ENCODE results near the gene SGK2. TPM values are rescaled to one million over a fixed set of nuclear protein-coding genes. Genes with fewer than 3 reads are reported as not detected.

SGK2 gene
- total RNA-seq, 2 donors from 2014 or later: 0.57 to 1.7 TPM

DNA sequence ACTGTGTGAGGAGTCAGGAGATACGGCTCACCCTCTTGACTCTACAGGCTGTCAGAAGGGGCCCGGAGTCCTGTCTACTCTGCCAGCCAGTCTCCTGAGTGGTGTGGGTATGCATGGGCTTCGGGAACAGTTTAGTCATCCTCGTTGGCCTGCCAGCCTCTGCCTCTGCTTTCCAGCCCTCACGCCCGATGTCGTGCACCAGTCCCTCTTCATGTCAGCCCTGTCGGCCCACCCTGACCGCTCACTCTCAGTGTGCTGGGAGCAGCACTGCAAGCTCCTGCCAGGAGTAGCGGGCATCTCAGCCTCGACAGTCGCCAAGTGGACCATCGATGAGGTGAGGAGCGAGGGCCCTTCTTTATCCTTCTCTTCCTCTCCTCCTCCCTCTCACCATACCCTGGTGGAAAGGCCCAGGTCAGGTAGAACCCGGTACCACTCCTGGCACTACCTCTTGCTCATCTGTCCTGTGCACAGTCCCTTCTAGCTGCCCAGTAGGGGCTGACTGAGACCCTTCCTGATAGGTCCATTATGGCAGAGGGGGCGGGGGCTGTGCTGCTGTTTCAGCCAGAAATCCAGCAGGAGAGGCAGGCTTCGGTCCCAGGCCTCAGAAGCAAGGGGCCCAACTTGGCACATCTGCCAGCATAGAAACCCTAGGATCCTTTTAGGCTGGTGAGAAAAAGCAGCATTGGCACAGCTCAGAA is 18.7 kb upstream of the SGK2 start:
- Mint-ChIP-seq H3K27ac (no peak overlapping the region), H3K9me3 (no peaks in the 10 kb centered on the region), H3K4me1 (ENCODE audit: low read depth in 2 of 2) (no peaks in the 10 kb centered on the region), H3K36me3 (no peaks in the 10 kb centered on the region), H3K27me3 (no peaks in the 10 kb centered on the region), H3K4me3 (no peak overlapping the region)
- ATAC-seq (no peak), DNase-seq (ENCODE audit: low spot score) (no peak)

DNA sequence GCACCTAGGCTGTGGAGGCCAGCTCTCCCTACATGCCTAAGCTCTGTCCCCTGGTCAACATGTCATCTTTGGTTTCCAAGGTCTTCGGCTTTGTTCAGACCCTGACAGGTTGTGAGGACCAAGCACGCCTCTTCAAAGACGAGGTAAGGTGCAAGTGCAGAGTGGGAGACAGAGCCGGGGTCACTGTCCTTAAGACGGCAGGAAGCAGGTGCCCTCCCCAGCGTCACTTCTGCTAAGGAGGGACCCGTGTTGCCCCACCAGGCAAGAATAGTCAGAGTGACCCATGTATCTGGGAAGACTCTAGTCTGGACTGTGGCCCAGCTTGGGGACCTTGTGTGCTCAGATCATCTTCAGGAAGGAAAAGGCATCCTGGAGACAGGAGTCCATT is 18.2 kb upstream of the SGK2 start:
- Mint-ChIP-seq H3K4me3 (no peak overlapping the region), H3K27ac (no peak overlapping the region), H3K36me3 (no peaks in the 10 kb centered on the region), H3K4me1 (ENCODE audit: low read depth in 2 of 2) (no peaks in the 10 kb centered on the region), H3K9me3 (no peaks in the 10 kb centered on the region), H3K27me3 (no peaks in the 10 kb centered on the region)
- ATAC-seq (peak in 1 of 2 donors; percentile 40), DNase-seq (ENCODE audit: low spot score) (no peak)

DNA sequence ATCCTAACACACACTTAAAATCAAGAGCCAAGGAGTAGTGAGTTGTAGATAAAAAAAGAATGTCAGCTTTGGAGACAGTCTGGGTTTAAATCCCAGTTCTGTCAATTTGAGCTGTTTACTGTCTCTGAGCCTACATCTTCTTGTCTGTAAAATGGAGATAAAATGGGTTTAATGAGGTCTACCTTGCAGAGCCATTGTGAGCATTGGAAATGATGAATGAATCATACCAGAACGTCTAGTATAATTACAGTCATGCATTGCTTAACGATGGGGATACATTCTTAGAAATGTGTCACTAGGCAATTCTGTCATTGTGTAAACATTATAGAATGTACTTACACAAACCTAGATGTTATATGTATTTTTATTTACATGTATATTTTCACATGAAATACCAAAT is 17.6 kb upstream of the SGK2 start:
- Mint-ChIP-seq H3K9me3 (no peaks in the 10 kb centered on the region), H3K36me3 (no peaks in the 10 kb centered on the region), H3K4me1 (ENCODE audit: low read depth in 2 of 2) (no peaks in the 10 kb centered on the region), H3K27me3 (no peaks in the 10 kb centered on the region), H3K4me3 (no peak overlapping the region), H3K27ac (no peak overlapping the region)
- DNase-seq (ENCODE audit: low spot score) (no peak), ATAC-seq (no peak)

GRCh38 chr20:43542161-43542560 is 16.7 kb upstream of the SGK2 start:
- ATAC-seq (no peak), DNase-seq (ENCODE audit: low spot score) (no peak)
- Mint-ChIP-seq H3K4me3 (no peak overlapping the region), H3K36me3 (no peaks in the 10 kb centered on the region), H3K27me3 (no peaks in the 10 kb centered on the region), H3K9me3 (no peaks in the 10 kb centered on the region), H3K4me1 (ENCODE audit: low read depth in 2 of 2) (no peaks in the 10 kb centered on the region), H3K27ac (no peak overlapping the region)

DNA sequence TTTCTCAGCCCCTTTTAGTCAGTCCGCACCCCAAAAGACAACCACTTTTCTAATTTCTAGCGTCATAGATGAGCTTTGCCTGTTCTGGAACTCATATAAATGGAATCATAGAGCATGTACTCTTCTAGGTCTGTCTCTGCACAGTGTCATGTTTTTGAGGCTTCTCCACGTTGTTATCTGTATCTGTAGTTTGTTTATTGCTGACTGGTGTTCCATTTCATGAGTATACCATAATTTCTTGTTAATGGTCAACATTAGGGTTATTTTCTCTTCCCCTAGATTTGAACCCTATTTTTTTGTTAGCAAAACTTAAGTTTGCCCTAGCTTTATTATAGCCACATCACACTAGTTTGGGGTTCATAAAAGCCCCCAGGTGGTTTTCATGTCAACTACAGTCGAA is 16.2 kb upstream of the SGK2 start:
- ATAC-seq (no peak), DNase-seq (ENCODE audit: low spot score) (no peak)
- no peak overlapping the region for H3K4me3 Mint-ChIP-seq
- H3K27me3 Mint-ChIP-seq: no peaks in the 10 kb centered on the region
- no peaks in the 10 kb centered on the region for H3K4me1 Mint-ChIP-seq (ENCODE audit: low read depth in 2 of 2)
- no peaks in the 10 kb centered on the region for H3K36me3 Mint-ChIP-seq
- no peaks in the 10 kb centered on the region for H3K9me3 Mint-ChIP-seq
- no peak overlapping the region for H3K27ac Mint-ChIP-seq

DNA sequence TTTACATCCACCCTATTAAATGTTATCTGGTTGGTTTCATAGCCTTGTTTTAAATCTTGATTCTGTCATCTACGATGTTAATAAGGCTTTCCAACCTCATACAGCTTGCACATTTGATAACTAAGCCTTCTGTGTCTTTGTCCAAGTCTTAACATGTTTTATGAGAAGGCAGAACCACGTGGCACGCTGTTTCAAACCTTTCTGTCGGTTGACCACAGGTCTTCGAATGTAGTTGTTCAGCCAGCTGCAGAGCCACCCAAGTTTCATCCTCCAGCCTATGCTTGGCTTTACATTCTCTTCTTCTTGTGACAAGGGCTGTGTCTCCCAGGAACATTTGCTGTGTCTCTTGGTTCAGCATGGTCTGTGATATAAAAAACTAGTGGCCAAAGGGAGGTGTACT is 15.7 kb upstream of the SGK2 start:
- Mint-ChIP-seq H3K27ac (no peak overlapping the region), H3K4me1 (ENCODE audit: low read depth in 2 of 2) (no peaks in the 10 kb centered on the region), H3K4me3 (no peak overlapping the region), H3K9me3 (no peaks in the 10 kb centered on the region), H3K36me3 (no peaks in the 10 kb centered on the region), H3K27me3 (no peaks in the 10 kb centered on the region)
- ATAC-seq: no peak
- DNase-seq (ENCODE audit: low spot score): no peak

DNA sequence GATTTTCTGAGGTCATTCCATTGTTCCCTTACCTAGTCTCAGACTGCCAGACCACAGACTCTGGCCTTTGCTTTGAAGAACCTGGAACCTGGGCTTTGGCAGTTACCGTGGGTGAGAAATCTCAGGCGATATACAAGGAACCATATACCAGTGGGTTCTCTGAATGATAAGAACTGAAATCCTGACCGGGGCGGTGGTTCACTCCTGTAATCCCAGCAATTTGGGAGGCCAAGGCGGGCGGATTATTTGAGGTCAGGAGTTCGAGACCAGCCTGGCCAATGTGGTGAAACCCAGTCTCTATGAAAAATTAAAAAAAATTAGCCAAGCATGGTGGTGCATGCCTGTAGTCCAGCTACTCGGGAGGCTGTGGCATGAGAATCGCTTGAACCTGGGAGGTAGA is 14.3 kb upstream of the SGK2 start:
- Mint-ChIP-seq H3K27ac (no peak overlapping the region), H3K27me3 (no peaks in the 10 kb centered on the region), H3K4me1 (ENCODE audit: low read depth in 2 of 2) (no peaks in the 10 kb centered on the region), H3K9me3 (no peaks in the 10 kb centered on the region), H3K36me3 (no peaks in the 10 kb centered on the region), H3K4me3 (no peak overlapping the region)
- ATAC-seq (no peak), DNase-seq (ENCODE audit: low spot score) (no peak)

DNA sequence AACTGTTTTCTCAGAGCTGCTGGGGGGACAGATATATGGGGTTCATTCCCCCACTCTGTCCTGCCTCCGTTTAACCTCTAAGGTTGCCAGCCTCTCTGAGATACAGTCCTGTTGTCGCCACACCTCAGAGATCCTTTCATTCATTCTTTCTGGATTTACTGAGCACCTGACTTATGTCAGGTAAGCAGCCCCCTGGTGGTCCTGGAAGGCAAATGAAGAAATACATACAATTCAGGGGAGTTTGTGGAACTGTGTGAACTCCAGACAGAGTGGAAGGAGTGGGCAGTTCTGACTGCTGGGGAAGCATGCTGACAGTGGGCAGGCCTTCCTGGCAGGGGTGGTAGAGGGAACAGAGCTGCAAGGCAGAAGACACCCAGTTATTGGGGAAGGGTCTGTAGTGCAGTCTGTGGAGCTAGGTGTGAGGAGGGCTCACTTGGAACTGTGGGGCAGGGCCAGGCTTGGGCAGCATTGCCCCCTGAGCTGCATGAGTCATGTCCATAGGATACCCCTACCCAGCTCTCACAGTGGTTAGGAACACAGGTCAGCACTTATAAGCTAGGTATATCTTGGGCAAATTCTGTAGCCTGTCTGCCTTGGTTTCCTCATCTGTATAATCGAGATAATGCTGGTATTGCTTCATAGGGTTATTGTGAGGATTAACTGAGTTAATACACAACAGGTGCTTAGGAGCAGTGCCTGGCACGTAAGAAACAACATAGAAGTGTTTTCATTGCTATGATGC is 12.8 kb upstream of the SGK2 start:
- H3K27ac Mint-ChIP-seq: no peak overlapping the region
- no peak for DNase-seq (ENCODE audit: low spot score)
- no peaks in the 10 kb centered on the region for H3K4me1 Mint-ChIP-seq (ENCODE audit: low read depth in 2 of 2)
- H3K4me3 Mint-ChIP-seq: no peak overlapping the region
- H3K36me3 Mint-ChIP-seq: no peaks in the 10 kb centered on the region
- H3K9me3 Mint-ChIP-seq: no peaks in the 10 kb centered on the region
- ATAC-seq: no peak
- no peaks in the 10 kb centered on the region for H3K27me3 Mint-ChIP-seq

- Mint-ChIP-seq H3K27ac (no peak overlapping the region), H3K36me3 (no peaks in the 10 kb centered on the region), H3K4me1 (ENCODE audit: low read depth in 2 of 2) (no peaks in the 10 kb centered on the region), H3K27me3 (no peaks in the 10 kb centered on the region), H3K9me3 (no peaks in the 10 kb centered on the region), H3K4me3 (no peak overlapping the region)
- ATAC-seq: no peak
- DNase-seq (ENCODE audit: low spot score): no peak
These were observed 10.4 kb upstream of the SGK2 start for GRCh38 chr20:43548273-43548880.

DNA sequence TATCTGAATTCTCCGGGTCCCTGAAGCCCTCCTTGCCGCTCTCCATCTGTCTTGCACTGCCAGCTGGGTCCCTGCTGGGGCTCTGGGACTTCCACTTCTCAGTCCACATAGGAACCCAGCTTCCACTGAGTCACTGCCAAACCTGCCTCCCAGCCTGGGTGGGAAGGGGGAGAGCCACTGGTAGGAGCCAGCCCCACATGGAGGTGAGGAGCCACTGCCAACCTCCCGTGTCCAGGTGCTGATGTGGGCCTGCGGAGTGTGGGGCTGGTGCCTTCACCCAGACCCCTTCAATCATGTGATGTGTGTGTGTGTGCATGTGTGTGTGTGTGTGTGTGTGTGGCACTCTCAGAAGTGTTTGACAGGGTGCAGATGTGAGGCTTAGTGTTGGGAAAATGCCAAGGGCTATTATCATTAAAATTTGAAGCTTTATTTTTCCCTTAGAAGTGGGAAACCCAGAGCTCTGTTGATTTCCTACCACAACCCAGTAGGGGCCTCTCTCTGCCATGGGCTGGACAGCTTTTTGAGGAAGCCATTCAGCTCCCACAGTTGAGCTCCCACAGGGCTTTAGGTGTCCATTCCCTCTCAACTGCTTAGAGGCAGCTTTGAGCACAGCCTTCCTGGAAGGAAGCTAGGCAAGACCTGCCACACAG is 9.3 kb upstream of the SGK2 start:
- Mint-ChIP-seq H3K9me3 (no peaks in the 10 kb centered on the region), H3K27ac (no peak overlapping the region), H3K4me3 (no peak overlapping the region), H3K4me1 (ENCODE audit: low read depth in 2 of 2) (no peaks in the 10 kb centered on the region), H3K27me3 (no peaks in the 10 kb centered on the region), H3K36me3 (no peaks in the 10 kb centered on the region)
- no peak for DNase-seq (ENCODE audit: low spot score)
- ATAC-seq: no peak

DNA sequence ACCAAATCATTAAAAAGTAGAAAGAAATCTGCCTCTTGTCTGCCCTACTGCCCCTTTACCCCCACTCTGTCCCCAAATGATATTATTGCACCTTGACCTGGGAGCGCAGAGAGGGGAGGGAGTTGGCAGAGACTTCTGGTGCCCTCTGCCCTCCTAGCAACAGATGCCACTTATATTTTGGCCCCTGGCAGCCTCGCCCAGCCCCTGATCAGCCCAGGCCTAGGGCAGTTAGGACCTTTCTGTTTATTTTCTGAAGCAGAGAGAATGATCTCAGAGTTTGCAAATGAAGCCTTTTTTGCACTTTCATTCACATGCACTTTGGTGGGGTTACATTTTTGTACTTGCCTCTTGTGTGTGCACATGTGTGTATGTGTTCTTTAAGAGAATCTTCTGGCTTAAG is 8.4 kb upstream of the SGK2 start:
- H3K27me3 Mint-ChIP-seq: no peaks in the 10 kb centered on the region
- no peak for DNase-seq (ENCODE audit: low spot score)
- no peak for ATAC-seq
- H3K36me3 Mint-ChIP-seq: no peaks in the 10 kb centered on the region
- H3K4me3 Mint-ChIP-seq: no peak overlapping the region
- H3K4me1 Mint-ChIP-seq (ENCODE audit: low read depth in 2 of 2): no peaks in the 10 kb centered on the region
- no peaks in the 10 kb centered on the region for H3K9me3 Mint-ChIP-seq
- H3K27ac Mint-ChIP-seq: no peak overlapping the region

DNA sequence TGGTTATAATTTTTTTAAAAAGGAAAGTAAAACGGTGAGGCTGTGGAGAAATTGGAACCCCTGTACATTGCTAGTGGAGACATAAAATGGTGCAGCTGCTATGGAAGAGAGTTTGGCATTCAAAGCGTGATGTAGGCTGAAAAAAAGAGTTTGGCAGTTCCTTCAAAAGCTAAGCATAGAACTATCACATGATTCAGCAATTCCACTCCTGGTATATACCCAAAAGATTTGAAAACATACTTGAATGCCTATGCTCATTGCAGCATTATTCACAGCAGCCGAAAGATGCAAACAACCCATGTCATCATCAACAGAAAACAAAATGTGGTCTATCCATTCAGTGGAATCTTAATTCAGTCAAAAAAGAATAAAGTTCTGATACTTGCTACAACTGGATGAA is 4.5 kb upstream of the SGK2 start:
- Mint-ChIP-seq H3K4me1 (ENCODE audit: low read depth in 2 of 2) (no peaks in the 10 kb centered on the region), H3K27me3 (peaks cover 0 to 3% of the 10 kb centered on the region in 2 donors), H3K27ac (no peak overlapping the region)

GRCh38 chr20:43559147-43559987 is 540 bp downstream of the SGK2 start:
- DNase-seq (ENCODE audit: low spot score) (no peak), ATAC-seq (no peak)
- Mint-ChIP-seq H3K4me3 (no peak overlapping the region), H3K27ac (no peak overlapping the region), H3K4me1 (ENCODE audit: low read depth in 2 of 2) (no peaks in the 10 kb centered on the region), H3K27me3 (peaks cover 0 to 5% of the 10 kb centered on the region in 2 donors), H3K9me3 (no peaks in the 10 kb centered on the region), H3K36me3 (no peaks in the 10 kb centered on the region)

More for the DNA sequence above, 4.5 kb upstream of the SGK2 start:
- H3K9me3 Mint-ChIP-seq: no peaks in the 10 kb centered on the region
- no peak for DNase-seq (ENCODE audit: low spot score)
- ATAC-seq: no peak
- no peak overlapping the region for H3K4me3 Mint-ChIP-seq
- H3K36me3 Mint-ChIP-seq: no peaks in the 10 kb centered on the region

Data from natural killer cell treated with Interleukin-12 subunit alpha and Interleukin-12 subunit beta and Interleukin-15 and Interleukin-18, amount 100 ng/mL, for 72 hours (primary cell).